ENCODE results near the gene ARL15. TPM values are rescaled to one million over a fixed set of nuclear protein-coding genes. Genes with fewer than 3 reads are reported as not detected.

Gene ARL15
- total RNA-seq, 1 donor from 2014 or later: 29.5 TPM

DNA sequence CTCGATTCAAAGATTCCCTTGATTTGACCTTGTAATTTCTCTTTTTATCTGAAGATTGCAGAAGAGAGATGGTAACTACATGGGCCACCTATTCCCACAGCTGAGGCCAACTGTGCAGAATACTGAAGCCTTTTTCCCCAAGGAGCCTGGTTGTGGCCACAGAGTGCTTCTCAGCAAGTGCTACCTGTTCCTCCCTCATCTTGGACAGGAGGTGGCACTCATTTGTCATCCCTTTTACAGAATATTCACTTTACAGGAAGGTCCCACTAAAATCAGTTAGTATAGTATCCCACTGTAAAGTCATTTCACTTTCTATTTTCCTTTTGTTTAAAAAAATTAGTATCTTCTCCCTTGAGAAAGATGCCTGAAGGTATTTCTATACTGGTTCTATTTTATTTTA is 346.4 kb downstream of the ARL15 start:
- H3K9me3 ChIP-seq: no peaks in the 10 kb centered on the region
- intact Hi-C loops (cut with DNase I): no loop called here
- TF ChIP-seq, protein P1, sequence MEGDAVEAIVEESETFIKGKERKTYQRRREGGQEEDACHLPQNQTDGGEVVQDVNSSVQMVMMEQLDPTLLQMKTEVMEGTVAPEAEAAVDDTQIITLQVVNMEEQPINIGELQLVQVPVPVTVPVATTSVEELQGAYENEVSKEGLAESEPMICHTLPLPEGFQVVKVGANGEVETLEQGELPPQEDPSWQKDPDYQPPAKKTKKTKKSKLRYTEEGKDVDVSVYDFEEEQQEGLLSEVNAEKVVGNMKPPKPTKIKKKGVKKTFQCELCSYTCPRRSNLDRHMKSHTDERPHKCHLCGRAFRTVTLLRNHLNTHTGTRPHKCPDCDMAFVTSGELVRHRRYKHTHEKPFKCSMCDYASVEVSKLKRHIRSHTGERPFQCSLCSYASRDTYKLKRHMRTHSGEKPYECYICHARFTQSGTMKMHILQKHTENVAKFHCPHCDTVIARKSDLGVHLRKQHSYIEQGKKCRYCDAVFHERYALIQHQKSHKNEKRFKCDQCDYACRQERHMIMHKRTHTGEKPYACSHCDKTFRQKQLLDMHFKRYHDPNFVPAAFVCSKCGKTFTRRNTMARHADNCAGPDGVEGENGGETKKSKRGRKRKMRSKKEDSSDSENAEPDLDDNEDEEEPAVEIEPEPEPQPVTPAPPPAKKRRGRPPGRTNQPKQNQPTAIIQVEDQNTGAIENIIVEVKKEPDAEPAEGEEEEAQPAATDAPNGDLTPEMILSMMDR (IDR thresholded peaks at IDR 0.05): no peak

DNA sequence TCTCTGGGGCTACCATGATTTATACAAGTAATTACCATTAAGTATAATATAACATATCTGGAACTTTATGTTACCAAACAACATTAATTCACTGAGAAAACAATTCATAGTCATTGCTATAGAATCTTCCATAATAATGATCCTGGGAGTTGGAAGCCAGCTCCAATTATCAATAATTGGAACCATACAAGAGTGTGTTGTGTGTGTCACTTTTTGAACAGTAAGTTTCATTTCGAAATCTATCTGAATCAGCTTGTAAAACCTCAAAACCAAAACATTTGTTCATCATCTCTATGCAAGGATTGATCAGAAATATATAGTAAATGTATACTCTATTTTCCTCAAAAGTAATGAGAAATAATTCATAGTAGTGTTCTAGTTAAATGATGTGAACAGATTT is 348.1 kb downstream of the ARL15 start:
- TF ChIP-seq, protein P1 (IDR thresholded peaks at IDR 0.05): no peak
- no peak for ATAC-seq
- Histone ChIP-seq H3K27ac (no peak overlapping the region), H3K4me3 (no peak overlapping the region), H3K27me3 (no peaks in the 10 kb centered on the region), H3K9me3 (no peaks in the 10 kb centered on the region), H3K4me1 (no peaks in the 10 kb centered on the region), H3K36me3 (no peaks in the 10 kb centered on the region)
- intact Hi-C loops (cut with DNase I): no loop called here
- DNase-seq: no peak

More for the DNA sequence above, 346.4 kb downstream of the ARL15 start:
- Histone ChIP-seq H3K4me1 (no peaks in the 10 kb centered on the region), H3K4me3 (no peak overlapping the region), H3K27ac (no peak overlapping the region), H3K36me3 (no peaks in the 10 kb centered on the region), H3K27me3 (no peaks in the 10 kb centered on the region)
- DNase-seq (no peak), ATAC-seq (no peak)

DNA sequence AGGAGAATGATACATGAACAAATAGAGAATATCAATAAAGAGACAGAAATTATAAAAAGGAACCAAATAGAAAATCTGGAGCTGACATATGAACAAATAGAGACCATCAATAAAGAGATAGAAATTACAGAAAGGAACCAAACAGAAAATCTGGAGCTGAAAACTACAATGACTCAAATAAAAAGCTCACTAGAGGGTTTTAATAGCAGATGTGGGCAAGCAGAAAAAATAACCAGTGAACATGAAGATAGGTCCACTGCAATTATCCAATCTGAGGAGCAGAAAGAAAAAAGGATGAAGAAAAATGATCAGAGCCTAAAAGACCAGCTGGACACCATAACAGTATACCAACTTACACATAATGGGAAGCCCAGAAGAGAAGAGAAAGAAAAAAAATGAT is 353.7 kb downstream of the ARL15 start:
- DNase-seq (no peak), ATAC-seq (no peak)
- Histone ChIP-seq H3K9me3 (peaks cover 6% of the 10 kb centered on the region), H3K36me3 (no peaks in the 10 kb centered on the region), H3K4me1 (no peaks in the 10 kb centered on the region), H3K27me3 (no peaks in the 10 kb centered on the region), H3K4me3 (no peak overlapping the region), H3K27ac (no peak overlapping the region)
- TF ChIP-seq, protein P1 (IDR thresholded peaks at IDR 0.05): no peak
- intact Hi-C loops (cut with DNase I): no loop called here

DNA sequence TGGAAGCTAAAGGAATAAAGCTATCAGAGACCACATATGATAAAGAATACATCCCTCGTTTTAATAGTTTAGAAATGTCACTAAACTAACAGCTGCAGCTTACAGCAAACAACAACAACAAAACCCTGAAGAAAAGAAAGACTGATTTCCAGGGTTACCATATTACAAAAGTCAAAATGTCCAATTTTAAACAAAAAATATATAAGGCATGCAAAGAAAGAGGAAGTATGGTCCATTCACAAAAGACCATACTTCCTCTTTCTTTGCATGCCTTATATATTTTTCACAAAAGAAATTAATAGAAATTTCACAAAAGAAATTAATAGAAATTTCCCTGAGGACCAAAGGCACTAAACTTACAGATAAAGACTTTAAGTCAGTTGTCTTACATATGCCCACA is 354.2 kb downstream of the ARL15 start:
- ATAC-seq (no peak), DNase-seq (no peak)
- peaks cover 6% of the 10 kb centered on the region for H3K9me3 ChIP-seq
- TF ChIP-seq, protein P1 (IDR thresholded peaks at IDR 0.05): no peak
- no peaks in the 10 kb centered on the region for H3K27me3 ChIP-seq
- intact Hi-C loops (cut with DNase I): no loop called here
- no peak overlapping the region for H3K4me3 ChIP-seq
- no peaks in the 10 kb centered on the region for H3K4me1 ChIP-seq
- no peaks in the 10 kb centered on the region for H3K36me3 ChIP-seq
- no peak overlapping the region for H3K27ac ChIP-seq

DNA sequence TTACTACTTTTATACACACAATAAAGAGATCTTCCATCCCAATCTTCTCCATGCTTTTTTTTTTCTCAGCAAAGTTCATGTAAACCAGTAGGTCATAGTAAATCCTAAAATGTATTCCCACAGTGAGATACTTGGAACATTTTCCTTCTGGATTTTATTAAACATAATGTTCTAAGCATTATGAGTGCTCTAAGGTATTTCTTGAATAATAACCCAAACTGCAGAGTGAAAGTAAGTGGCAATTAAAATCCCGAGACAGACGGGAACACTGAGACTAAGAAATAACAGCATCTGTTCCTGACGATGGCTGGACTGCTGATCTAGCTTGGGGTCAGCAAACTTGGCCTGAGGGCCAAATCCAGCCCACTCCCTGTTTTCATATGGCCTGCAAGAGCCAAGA is 359.8 kb downstream of the ARL15 start:
- DNase-seq (no peak), ATAC-seq (no peak)
- H3K27ac ChIP-seq: no peak overlapping the region
- intact Hi-C loops (cut with DNase I): no loop called here
- no peaks in the 10 kb centered on the region for H3K27me3 ChIP-seq
- TF ChIP-seq, protein P1 (IDR thresholded peaks at IDR 0.05): no peak
- H3K9me3 ChIP-seq: no peaks in the 10 kb centered on the region
- H3K36me3 ChIP-seq: no peaks in the 10 kb centered on the region
- no peaks in the 10 kb centered on the region for H3K4me1 ChIP-seq
- no peak overlapping the region for H3K4me3 ChIP-seq

DNA sequence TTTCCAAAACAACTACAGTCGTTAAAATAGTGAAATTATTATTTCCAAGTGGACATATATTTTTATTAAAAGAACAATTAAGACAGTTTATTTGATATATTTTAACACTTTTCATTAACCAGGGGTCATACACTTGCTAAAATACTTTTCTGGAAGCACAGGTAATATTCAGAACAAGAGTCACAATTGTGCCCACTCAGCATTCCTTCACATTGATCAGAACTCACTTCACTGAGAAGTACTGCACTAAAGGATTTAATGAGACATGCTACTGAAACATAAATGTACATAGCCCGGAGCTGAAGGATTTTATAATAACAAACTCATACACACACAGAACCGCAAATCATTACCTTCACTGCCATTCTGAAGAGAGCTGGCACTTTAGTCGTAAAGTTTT is 361.8 kb downstream of the ARL15 start:
- TF ChIP-seq, protein P1 (IDR thresholded peaks at IDR 0.05): no peak

More for the DNA sequence above, 361.8 kb downstream of the ARL15 start:
- no peak overlapping the region for H3K4me3 ChIP-seq
- no peaks in the 10 kb centered on the region for H3K4me1 ChIP-seq
- H3K27me3 ChIP-seq: no peaks in the 10 kb centered on the region
- intact Hi-C loops (cut with DNase I): no loop called here
- H3K36me3 ChIP-seq: no peaks in the 10 kb centered on the region
- no peak overlapping the region for H3K27ac ChIP-seq
- no peaks in the 10 kb centered on the region for H3K9me3 ChIP-seq
- DNase-seq (no peak), ATAC-seq (no peak)
